Measurements from ENCODE around the gene LMCD1. TPM values are rescaled to one million over a fixed set of nuclear protein-coding genes. Genes with fewer than 3 reads are reported as not detected.

LMCD1 gene
- total and polyA plus RNA-seq, 2 of the 8 experiments (the other 6 are each of a cell fraction or from before 2014, with no cell fraction given): 12.3 to 26.5 TPM

DNA sequence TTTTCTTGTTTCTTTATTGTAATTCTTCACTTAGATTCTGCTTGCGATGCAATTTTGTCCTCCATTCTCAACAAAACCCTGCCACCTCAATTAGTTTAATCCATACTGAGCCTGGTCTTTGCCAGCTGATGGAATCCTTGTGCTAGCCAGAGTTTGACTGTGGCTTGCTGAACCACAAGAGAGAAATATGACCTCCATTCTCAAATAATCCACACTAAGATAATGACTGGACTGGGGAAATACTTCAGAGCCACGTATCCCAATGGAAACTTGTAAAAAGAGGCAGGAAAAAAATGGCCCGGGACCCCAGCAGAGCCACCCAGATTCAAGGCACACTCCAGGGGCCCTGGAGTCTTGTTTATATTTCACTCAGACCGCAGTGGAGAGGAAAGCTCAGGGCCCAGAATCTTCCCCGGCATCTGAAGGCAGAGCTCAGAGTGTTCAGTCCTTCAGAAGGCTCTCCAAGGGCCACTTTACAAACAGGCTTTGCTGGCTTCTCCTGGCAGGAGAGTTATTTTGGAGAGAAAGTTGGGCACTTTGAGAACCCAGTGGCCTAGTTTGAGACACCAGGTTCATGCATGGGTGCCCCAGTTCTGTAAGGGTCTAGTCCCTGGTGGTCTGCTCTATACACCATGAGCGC, 80.3 kb downstream of the LMCD1 start:
- Histone ChIP-seq H3K23ac (ENCODE audit: insufficient read length) (no peak overlapping the region), H2BK15ac (ENCODE audit: low read length) (no peak overlapping the region), H2AK5ac (ENCODE audit: low read depth, low read length) (no peak overlapping the region), H3K4ac (replicated peaks; ENCODE audit: insufficient read length, low read depth, low read length) (no peak overlapping the region), H4K5ac (ENCODE audit: insufficient read length, low read depth, low read length) (no peak overlapping the region), H3K27me3 (replicated peaks in 1 of 4; ENCODE audit: control insufficient read depth in 3 of 4, extremely low read depth in 1 of 4, insufficient read depth in 3 of 4, low read length in 3 of 4) (no peaks in the 10 kb centered on the region), H3K9me3 (ENCODE audit: insufficient read depth in 2 of 2, low read depth in 1 of 2, low read length in 1 of 2) (no peaks in the 10 kb centered on the region), H3K27ac (ENCODE audit: low read depth, low read length) (no peak overlapping the region), H3K79me2 (ENCODE audit: control insufficient read depth in 1 of 2, insufficient read depth in 2 of 2, low read length in 2 of 2) (no peaks in the 10 kb centered on the region), H3K4me1 (replicated peaks in 1 of 4; ENCODE audit: control insufficient read depth in 3 of 4, insufficient read depth in 4 of 4, low read length in 3 of 4) (no peaks in the 10 kb centered on the region), H2AFZ (ENCODE audit: low read length) (no peak overlapping the region), H4K91ac (replicated peaks; ENCODE audit: insufficient read length, low read length) (no peak overlapping the region), H3K4me2 (ENCODE audit: insufficient read depth in 1 of 2, low read depth in 2 of 2, low read length in 2 of 2) (no peak overlapping the region), H2BK20ac (ENCODE audit: low read length) (no peak overlapping the region), H4K8ac (ENCODE audit: extremely low read depth, insufficient read depth, low read length) (no peak overlapping the region), H3K79me1 (ENCODE audit: low read depth, low read length) (no peaks in the 10 kb centered on the region), H3K4me3 (ENCODE audit: extremely low read depth in 1 of 4, insufficient read depth in 2 of 4, low read depth in 3 of 4, low read length in 4 of 4) (no peak overlapping the region), H3K36me3 (ENCODE audit: control insufficient read depth in 2 of 4, insufficient read depth in 4 of 4, low read length in 3 of 4) (no peaks in the 10 kb centered on the region), H4K20me1 (replicated peaks in 1 of 2; ENCODE audit: control insufficient read depth in 1 of 2, insufficient read depth in 2 of 2, low read length in 2 of 2) (no peaks in the 10 kb centered on the region), H2BK12ac (ENCODE audit: low read depth, low read length) (no peak overlapping the region), H3K56ac (replicated peaks; ENCODE audit: insufficient read length, low read depth, low read length) (no peak overlapping the region), H3K14ac (ENCODE audit: insufficient read length) (no peak overlapping the region), H2BK5ac (ENCODE audit: low read depth, low read length) (no peak overlapping the region), H3K9ac (replicated peaks in 1 of 4; ENCODE audit: extremely low read depth in 1 of 4, low read depth in 3 of 4, low read length in 3 of 4) (no peak overlapping the region), H3K23me2 (ENCODE audit: low read depth, low read length) (no peaks in the 10 kb centered on the region), H2BK120ac (replicated peaks; ENCODE audit: low read depth, low read length) (no peak overlapping the region), H3K18ac (ENCODE audit: extremely low read depth, low read length) (no peak overlapping the region)
- FAIRE-seq (no peak), DNase-seq (ENCODE audit: low read depth in 1 of 2, low spot score in 2 of 2) (no peak)
- ChIA-PET CTCF (ENCODE audit: partially characterized antibody) (interaction anchor here (1.0 kb wide), 2 partner anchors 14 to 15 kb away, joined by 3 read pairs; no protein-coding TSS in a partner anchor), POLR2A (ENCODE audit: partially characterized antibody) (no interaction called here)
- 89% methylated on average over 6 of the region's 6 CpGs; no CpG with 5 or more reads in 1 of the 2 experiments for WGBS, 2 experiments (ENCODE audit: extremely low coverage in 1 of 2, insufficient coverage in 1 of 2, insufficient read length in 1 of 2, insufficient replicate concordance in 2 of 2, low coverage in 1 of 2, low lambda C conversion rate in 2 of 2, missing lambda C conversion rate in 1 of 2)
- TF ChIP-seq BCL11A (IDR thresholded peaks at IDR 0.05; ENCODE audit: low read depth in 2 of 2, low read length in 2 of 2) (no peak), SP4 (IDR thresholded peaks at IDR 0.05; ENCODE audit: low read length) (no peak), CHD1 (IDR thresholded peaks at IDR 0.05; ENCODE audit: low read depth, low read length) (no peak), POLR2A (IDR thresholded peaks at IDR 0.05; ENCODE audit: control extremely low read depth in 1 of 2, low read depth in 2 of 2, low read length in 2 of 2) (no peak)

Data from H1 (cell line).